Neuronal stem cell (in vitro differentiated cells): ENCODE results near the gene CEP57. TPM values are rescaled to one million over a fixed set of nuclear protein-coding genes. Genes with fewer than 3 reads are reported as not detected.
A peak's percentile ranks its signal among the peaks of the same experiment; 100 is the strongest.

Source experiments
- DNase-seq: peaks from one replicate; pipeline ENCODE4 v3.0.0-alpha.2; 2013; ENCODE audit warnings: low spot score
- H2AFZ ChIP-seq: one replicate; pipeline ENCODE4 v1.6.1; 2013; ENCODE audit warnings: mild to moderate bottlenecking, low read length, inconsistent platforms
- H2AK5ac ChIP-seq: 2 replicates; pipeline ENCODE4 v1.6.1; 2013; ENCODE audit warnings: low read depth, mild to moderate bottlenecking, inconsistent platforms, low read length, moderate library complexity, mixed read lengths
- H2BK120ac ChIP-seq: 2 replicates; pipeline ENCODE4 v1.6.1; 2013; ENCODE audit warnings: low read depth, mild to moderate bottlenecking, inconsistent platforms, low read length, moderate library complexity, mixed read lengths
- H2BK12ac ChIP-seq: one replicate; pipeline ENCODE4 v1.6.1; 2013; ENCODE audit warnings: low read length, inconsistent platforms
- H2BK15ac ChIP-seq: 2 replicates; pipeline ENCODE4 v1.6.1; 2013; ENCODE audit warnings: mild to moderate bottlenecking, low read length, inconsistent platforms, mixed read lengths
- H2BK5ac ChIP-seq: one replicate; pipeline ENCODE4 v1.6.1; 2013; ENCODE audit warnings: inconsistent platforms, mild to moderate bottlenecking, low read length, moderate library complexity
- H3K14ac ChIP-seq: one replicate; pipeline ENCODE4 v1.6.1; 2013; ENCODE audit warnings: low read length, inconsistent platforms
- H3K18ac ChIP-seq: 2 replicates; pipeline ENCODE4 v1.6.1; 2013; ENCODE audit warnings: low read length, inconsistent platforms
- H3K23ac ChIP-seq: 2 replicates; pipeline ENCODE4 v1.6.1; 2013; ENCODE audit warnings: low read depth, mild to moderate bottlenecking, mixed read lengths, low read length, inconsistent platforms; ENCODE audit not compliant: poor library complexity
- H3K27ac ChIP-seq: replicated peaks from 3 replicates; pipeline ENCODE4 v1.5.1; 2013; ENCODE audit warnings: low read length, inconsistent platforms
- H3K27me3 ChIP-seq, 3 experiments: 2 replicates each; pipeline ENCODE4 v1.6.1; 2013; ENCODE audit warnings: low read length in 3 of 3, mild to moderate bottlenecking in 2 of 3, inconsistent platforms in 1 of 3, low read depth in 1 of 3, mixed read lengths in 1 of 3, moderate library complexity in 1 of 3; ENCODE audit not compliant: control insufficient read depth in 3 of 3, insufficient read depth in 3 of 3
- H3K36me3 ChIP-seq, 2 donors: replicated peaks in 1 of 2; 2 replicates each; pipeline ENCODE4 v1.6.1; 2013; ENCODE audit warnings: low read length in 2 of 2; ENCODE audit not compliant: control insufficient read depth in 2 of 2, insufficient read depth in 2 of 2
- H3K4ac ChIP-seq: 2 replicates; pipeline ENCODE4 v1.6.1; 2013; ENCODE audit warnings: inconsistent platforms, mild to moderate bottlenecking, low read length, moderate library complexity
- H3K4me1 ChIP-seq, 2 donors: 1 replicate in 1 of 2; 2 replicates in 1 of 2; pipeline ENCODE4 v1.6.1; 2013; ENCODE audit warnings: low read length in 2 of 2, low read depth in 1 of 2; ENCODE audit not compliant: control insufficient read depth in 2 of 2, insufficient read depth in 1 of 2
- H3K4me2 ChIP-seq: one replicate; pipeline ENCODE4 v1.6.1; 2013; ENCODE audit warnings: mild to moderate bottlenecking, low read length, inconsistent platforms; ENCODE audit not compliant: insufficient read depth, poor library complexity, severe bottlenecking
- H3K4me3 ChIP-seq, 2 donors: 2 replicates each; pipeline ENCODE4 v1.5.1; 2013; ENCODE audit warnings: low read length in 2 of 2, mild to moderate bottlenecking in 2 of 2, inconsistent platforms in 1 of 2, moderate library complexity in 1 of 2
- H3K79me1 ChIP-seq: one replicate; pipeline ENCODE4 v1.6.1; 2013; ENCODE audit warnings: low read depth, mild to moderate bottlenecking, inconsistent platforms, low read length, moderate library complexity
- H3K9ac ChIP-seq: one replicate; pipeline ENCODE4 v1.6.1; 2013; ENCODE audit warnings: mild to moderate bottlenecking, low read depth, low read length, inconsistent platforms; ENCODE audit not compliant: poor library complexity
- H3K9me3 ChIP-seq, 2 donors: replicated peaks in 1 of 2; 2 replicates each; pipeline versions ENCODE3 to v1.6.1; 2013; ENCODE audit warnings: low read length in 2 of 2, mild to moderate bottlenecking in 2 of 2, inconsistent platforms in 1 of 2, low read depth in 1 of 2, mixed read lengths in 1 of 2, moderate library complexity in 1 of 2; ENCODE audit not compliant: control insufficient read depth in 2 of 2, insufficient read depth in 1 of 2
- H4K8ac ChIP-seq: one replicate; pipeline ENCODE4 v1.6.1; 2013; ENCODE audit warnings: low read depth, mild to moderate bottlenecking, inconsistent platforms, low read length, moderate library complexity
- H4K91ac ChIP-seq: one replicate; pipeline ENCODE4 v1.6.1; 2013; ENCODE audit warnings: low read length, low read depth, mild to moderate bottlenecking, inconsistent platforms; ENCODE audit not compliant: poor library complexity
- whole genome bisulfite sequencing, 2 donors: extraction: QIAGEN DNeasy Blood & Tissue Kit; methylation state at CpG; one replicate each; pipeline ENCODE4 v1.1.7; 2013; ENCODE audit warnings: missing lambda C conversion rate in 2 of 2, mixed read lengths in 1 of 2; ENCODE audit not compliant: insufficient read length in 2 of 2, insufficient replicate concordance in 1 of 2; ENCODE audit errors: extremely low coverage in 2 of 2; 5-methylcytosine and 5-hydroxymethylcytosine counted together
- polyA plus RNA-seq, 2 experiments: library from polyadenylated mRNA; stranded (reverse); fragments of 200-250 nt; gene quantifications; one replicate each; pipeline ENCODE4 v1.2.3, GENCODE V29; 2013

CEP57 gene
- 72.7 TPM for polyA plus RNA-seq (2013, experiment 1 of 2)
- polyA plus RNA-seq (2013, experiment 2 of 2): 73.7 TPM

DNA sequence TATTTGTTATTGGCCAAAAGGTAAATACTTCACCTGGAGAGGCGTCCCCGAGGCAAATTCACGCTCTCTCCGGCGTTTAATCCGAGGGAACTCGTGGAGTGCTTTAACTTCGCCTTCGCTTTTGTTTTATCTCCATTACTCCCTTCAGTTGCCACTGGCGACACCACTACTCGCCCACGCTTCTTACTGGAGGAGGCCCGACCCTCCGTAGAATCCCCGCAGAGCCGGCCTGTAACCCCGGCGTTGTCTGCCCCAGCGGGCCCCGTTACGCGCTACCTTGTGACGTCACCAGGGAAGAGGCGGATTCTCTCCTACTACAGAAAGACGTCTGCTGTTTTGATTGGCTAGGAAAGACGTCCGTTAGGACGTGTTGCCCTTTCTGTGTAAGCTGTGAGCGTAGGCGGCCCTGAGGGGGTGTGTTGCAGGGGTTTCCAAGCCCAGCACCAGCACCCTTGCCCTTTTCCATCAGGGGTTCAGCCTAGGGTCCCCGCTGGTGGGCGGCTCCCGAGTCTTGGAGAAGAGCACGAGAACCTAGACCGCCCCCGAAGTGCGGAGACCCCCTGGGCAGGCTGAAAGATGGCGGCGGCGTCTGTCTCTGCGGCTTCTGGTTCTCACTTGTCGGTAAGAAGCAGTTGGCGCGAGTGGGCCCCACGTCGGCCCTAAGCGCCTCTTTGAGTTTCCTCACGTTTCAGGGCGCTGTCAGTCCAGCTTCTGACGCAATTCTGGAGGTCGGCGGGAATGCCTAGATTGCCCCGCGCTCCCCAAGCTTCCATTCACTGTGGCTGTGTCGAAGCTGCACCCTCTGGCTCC, at the start of gene CEP57:
Gene CEP57, plus strand, starts transcription at position 376 of the 810 bp plus-strand sequence. Its CDS starts 201 bp downstream, at position 577.
- H3K79me1 ChIP-seq: peaks cover 5% of the 10 kb centered on the region
- H3K9me3 ChIP-seq: no peaks in the 10 kb centered on the region
- H3K36me3 ChIP-seq: peaks cover 2 to 59% of the 10 kb centered on the region in 2 donors
- H2BK12ac ChIP-seq: peak within 1 kb of the TSS; percentile 88
- peak within 1 kb of the TSS; percentile 94 for H3K9ac ChIP-seq
- peak within 1 kb of the TSS; percentile 87 for H3K14ac ChIP-seq
- DNase-seq: peak; percentile 98
- H4K8ac ChIP-seq: peak within 1 kb of the TSS; percentile 94
- peak within 1 kb of the TSS; percentile 67 for H3K4me2 ChIP-seq
- peak within 1 kb of the TSS; percentile 94 for H3K23ac ChIP-seq
- H3K4ac ChIP-seq: peak within 1 kb of the TSS; percentile 31
- H3K27me3 ChIP-seq: no peaks in the 10 kb centered on the region
- peak within 1 kb of the TSS; percentile 61 for H2BK120ac ChIP-seq
- H3K4me1 ChIP-seq: peaks cover 0 to 7% of the 10 kb centered on the region in 2 donors
- H2AFZ ChIP-seq: peak within 1 kb of the TSS; percentile 89
- peak within 1 kb of the TSS; percentile 90 for H4K91ac ChIP-seq
- peak within 1 kb of the TSS; percentile 83 for H2AK5ac ChIP-seq
- H3K27ac ChIP-seq: peak within 1 kb of the TSS; percentile 97
- peak within 1 kb of the TSS; percentile 96 for H3K18ac ChIP-seq
- H3K4me3 ChIP-seq: peak within 1 kb of the TSS; percentile 73 to 93
- no peak within 1 kb of the TSS for H2BK15ac ChIP-seq
- no CpG with 5 or more reads among the region's 55 CpGs for WGBS, 2 donors
- H2BK5ac ChIP-seq: peak within 1 kb of the TSS; percentile 96

DNA sequence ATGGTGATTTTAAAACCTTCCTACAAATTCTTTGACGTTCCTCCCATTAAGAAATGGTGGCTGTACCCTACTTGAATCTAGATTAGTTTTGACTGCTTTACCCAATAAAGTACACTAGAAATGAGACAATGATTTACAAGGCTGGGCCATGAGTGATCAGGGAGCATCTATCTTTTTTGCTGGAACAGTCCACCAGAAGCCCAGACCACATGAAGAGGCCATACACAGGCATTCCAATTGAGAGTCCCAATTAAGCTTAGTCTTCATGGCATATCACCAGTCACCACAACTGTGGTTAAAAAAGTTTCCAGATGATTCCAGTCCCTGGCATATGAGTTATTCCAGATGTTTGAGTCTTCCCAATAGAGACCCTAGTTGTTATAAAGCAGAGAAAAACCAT, 40.2 kb upstream of the CEP57 start:
- Histone ChIP-seq H3K14ac (no peak overlapping the region), H2BK120ac (no peak overlapping the region), H4K91ac (no peak overlapping the region), H3K79me1 (no peaks in the 10 kb centered on the region), H2BK5ac (no peak overlapping the region), H2AFZ (no peak overlapping the region), H3K23ac (no peak overlapping the region), H2AK5ac (no peak overlapping the region), H4K8ac (no peak overlapping the region), H3K36me3 (no peaks in the 10 kb centered on the region), H3K4ac (no peak overlapping the region), H3K18ac (no peak overlapping the region), H3K4me1 (no peaks in the 10 kb centered on the region), H3K27ac (no peak overlapping the region), H3K9me3 (no peaks in the 10 kb centered on the region), H3K4me2 (no peak overlapping the region), H3K4me3 (no peak overlapping the region), H3K27me3 (peaks cover 0 to 2% (median 0%) of the 10 kb centered on the region in 3 experiments), H3K9ac (no peak overlapping the region), H2BK12ac (no peak overlapping the region), H2BK15ac (no peak overlapping the region)
- no CpG with 5 or more reads among the region's 1 CpG for WGBS, 2 donors
- DNase-seq: no peak

DNA sequence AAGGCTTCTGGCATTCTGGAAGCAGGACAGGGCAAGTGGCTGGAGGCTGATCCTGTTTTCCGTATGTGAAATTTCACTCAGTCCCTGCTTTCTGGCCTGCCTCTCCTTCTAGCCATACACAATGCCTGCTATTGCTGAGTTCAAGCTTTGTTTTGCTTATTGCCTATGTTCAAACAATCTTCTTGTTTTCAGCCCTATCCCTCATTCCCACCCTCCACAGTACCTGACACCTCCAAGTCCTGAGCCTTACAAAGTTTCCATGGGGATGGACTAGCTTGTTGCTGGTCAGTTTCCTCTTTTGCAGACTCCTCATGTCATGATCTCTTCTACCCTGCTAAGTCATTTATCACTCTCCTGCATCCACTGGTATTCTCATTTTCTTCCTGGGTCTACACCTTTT, 38.8 kb upstream of the CEP57 start:
- no peak overlapping the region for H3K14ac ChIP-seq
- H4K91ac ChIP-seq: no peak overlapping the region
- no peak overlapping the region for H2AFZ ChIP-seq
- no peak overlapping the region for H2BK120ac ChIP-seq
- no peak overlapping the region for H3K4me2 ChIP-seq
- H3K79me1 ChIP-seq: no peaks in the 10 kb centered on the region
- H3K23ac ChIP-seq: no peak overlapping the region
- no peak overlapping the region for H4K8ac ChIP-seq
- H3K18ac ChIP-seq: no peak overlapping the region
- no peak overlapping the region for H3K9ac ChIP-seq
- no peak overlapping the region for H3K4me3 ChIP-seq
- H2BK12ac ChIP-seq: no peak overlapping the region
- H3K36me3 ChIP-seq: no peaks in the 10 kb centered on the region
- H3K4ac ChIP-seq: no peak overlapping the region
- no CpG with 5 or more reads among the region's 1 CpG for WGBS, 2 donors
- no peaks in the 10 kb centered on the region for H3K9me3 ChIP-seq
- H3K4me1 ChIP-seq: no peaks in the 10 kb centered on the region
- H2AK5ac ChIP-seq: no peak overlapping the region
- no peak overlapping the region for H2BK5ac ChIP-seq
- H2BK15ac ChIP-seq: no peak overlapping the region
- H3K27ac ChIP-seq: no peak overlapping the region
- DNase-seq: no peak
- H3K27me3 ChIP-seq: peaks cover 0 to 6% (median 0%) of the 10 kb centered on the region in 3 experiments

DNA sequence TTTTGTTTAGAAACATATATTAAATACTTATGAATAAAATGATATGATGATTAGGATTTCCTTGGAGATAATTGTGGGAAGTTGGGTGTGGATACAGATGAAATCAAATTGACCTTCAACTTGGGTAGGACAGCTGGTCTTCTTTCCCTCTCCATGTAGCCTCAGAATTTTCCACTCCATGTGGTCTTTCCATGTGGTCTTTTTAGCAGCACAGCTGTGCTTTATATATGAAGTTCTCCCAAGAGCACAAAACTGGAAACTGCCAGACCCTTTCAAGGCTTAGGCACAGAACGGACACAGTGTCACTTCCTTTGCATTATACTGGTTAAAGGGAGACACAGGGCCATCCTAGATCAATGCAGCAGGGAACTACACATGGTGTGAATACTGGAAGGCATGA, 29.4 kb upstream of the CEP57 start:
- Histone ChIP-seq H3K4me3 (no peak overlapping the region), H3K23ac (no peak overlapping the region), H2BK120ac (no peak overlapping the region), H3K18ac (no peak overlapping the region), H3K27ac (no peak overlapping the region), H3K9ac (no peak overlapping the region), H4K91ac (no peak overlapping the region), H3K79me1 (no peaks in the 10 kb centered on the region), H2BK5ac (no peak overlapping the region), H2AK5ac (no peak overlapping the region), H2BK12ac (no peak overlapping the region), H3K4me2 (no peak overlapping the region), H3K14ac (no peak overlapping the region), H2BK15ac (no peak overlapping the region), H4K8ac (no peak overlapping the region), H3K36me3 (no peaks in the 10 kb centered on the region), H3K9me3 (no peaks in the 10 kb centered on the region), H3K4ac (no peak overlapping the region), H2AFZ (no peak overlapping the region), H3K27me3 (peaks cover 0 to 10% (median 0%) of the 10 kb centered on the region in 3 experiments), H3K4me1 (no peaks in the 10 kb centered on the region)
- no peak for DNase-seq
- WGBS, 2 donors: no CpG with 5 or more reads among the region's 1 CpG
